Right cardiac atrium (tissue), 5 donors: ENCODE data around the gene FAM222A. TPM values are rescaled to one million over a fixed set of nuclear protein-coding genes. Genes with fewer than 3 reads are reported as not detected.

Experiments used
- ATAC-seq, 2 donors: fragments of 200-7000 bp; cut with Tn5 transposase; one replicate each; pipeline versions ENCODE4 v1.8.0 to v1.9.1; 2020; ENCODE audit warnings: moderate library complexity in 2 of 2, mild to moderate bottlenecking in 1 of 2
- DNase-seq, 3 donors: peaks; one replicate each; pipeline ENCODE4 v3.0.0-alpha.2; 2020
- H3K27ac ChIP-seq: one replicate; pipeline ENCODE4 v1.5.1; 2013; ENCODE audit warnings: mild to moderate bottlenecking, low read length, control low read depth, moderate library complexity
- H3K27me3 ChIP-seq: one replicate; pipeline ENCODE4 v1.6.1; 2013; ENCODE audit not compliant: control insufficient read depth, insufficient read depth
- H3K4me1 ChIP-seq: one replicate; pipeline ENCODE4 v1.6.1; 2013; ENCODE audit warnings: low read length; ENCODE audit not compliant: control insufficient read depth, insufficient read depth
- H3K4me3 ChIP-seq: one replicate; pipeline ENCODE4 v1.5.1; 2013; ENCODE audit warnings: low read length, control low read depth
- H3K9me3 ChIP-seq: one replicate; pipeline ENCODE4 v1.6.1; 2013; ENCODE audit warnings: low read length; ENCODE audit not compliant: control insufficient read depth
- WGBS: extraction: QIAGEN DNeasy Blood & Tissue Kit; methylation state at CpG from one replicate; pipeline ENCODE4 v1.1.7; 2013; 5-methylcytosine and 5-hydroxymethylcytosine counted together
- intact Hi-C, 4 donors: fragments of 100-400 bp; cut with DNase I; formaldehyde crosslinking; loops; one replicate each; pipeline versions ENCODE4 v1.11.0 to v1.14.0; 2022 to 2023
- polyA plus RNA-seq: library from polyadenylated mRNA; stranded (reverse); fragments of 200-250 nt; gene quantifications from one replicate; pipeline ENCODE4 v1.2.3, GENCODE V29; 2013
- total RNA-seq, 4 donors: library from RNA; stranded (reverse); fragmentation: NEBNext Ultra II Directional; extraction: Animal tissue kit (Norgen Biotek cat#: 25700); gene quantifications; one replicate each; pipeline ENCODE4 v1.2.1, GENCODE V29; 2021
- donor health status: healthy with polysubstance abuse.
- donor health status: DM: no; HTN: yes; CAD: no.
- donor health status: DM: no; HTN: no; CAD: no.
- donor health status: DM: no; HTN: yes; CAD: no; lungs with severe emphysema.
- donor health status: DM: yes; HTN: yes; CAD: no.

Gene FAM222A
- total and polyA plus RNA-seq, 5 donors: 9.3 to 16.4 (median 10.6) TPM

DNA sequence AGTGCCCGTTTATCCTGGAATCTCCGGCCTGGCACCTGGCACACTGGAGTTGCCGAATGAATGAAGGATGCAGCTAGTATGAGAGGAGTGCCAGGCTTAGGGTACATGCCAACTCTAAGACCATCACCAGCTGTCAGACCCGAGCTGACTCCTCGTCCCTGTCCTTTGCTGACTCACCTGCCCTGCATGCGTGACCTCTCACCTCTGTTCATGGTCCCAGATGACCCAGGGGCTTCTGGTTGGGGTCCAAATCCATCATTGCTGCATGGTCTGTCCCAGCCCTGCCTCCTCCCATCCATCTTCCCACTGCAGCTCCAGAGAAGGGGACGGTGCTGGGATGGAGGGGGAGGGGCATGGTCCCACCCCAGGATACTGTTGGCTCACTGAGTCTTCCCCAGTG, 9.9 kb upstream of the FAM222A start:
- Histone ChIP-seq H3K4me1 (no peaks in the 10 kb centered on the region), H3K27me3 (no peaks in the 10 kb centered on the region), H3K27ac (no peak overlapping the region), H3K4me3 (no peak overlapping the region), H3K9me3 (no peaks in the 10 kb centered on the region)
- ATAC-seq (no peak), DNase-seq (no peak)
- 61% methylated on average over 7 of the region's 7 CpGs for WGBS
- intact Hi-C loops: no loop called here

DNA sequence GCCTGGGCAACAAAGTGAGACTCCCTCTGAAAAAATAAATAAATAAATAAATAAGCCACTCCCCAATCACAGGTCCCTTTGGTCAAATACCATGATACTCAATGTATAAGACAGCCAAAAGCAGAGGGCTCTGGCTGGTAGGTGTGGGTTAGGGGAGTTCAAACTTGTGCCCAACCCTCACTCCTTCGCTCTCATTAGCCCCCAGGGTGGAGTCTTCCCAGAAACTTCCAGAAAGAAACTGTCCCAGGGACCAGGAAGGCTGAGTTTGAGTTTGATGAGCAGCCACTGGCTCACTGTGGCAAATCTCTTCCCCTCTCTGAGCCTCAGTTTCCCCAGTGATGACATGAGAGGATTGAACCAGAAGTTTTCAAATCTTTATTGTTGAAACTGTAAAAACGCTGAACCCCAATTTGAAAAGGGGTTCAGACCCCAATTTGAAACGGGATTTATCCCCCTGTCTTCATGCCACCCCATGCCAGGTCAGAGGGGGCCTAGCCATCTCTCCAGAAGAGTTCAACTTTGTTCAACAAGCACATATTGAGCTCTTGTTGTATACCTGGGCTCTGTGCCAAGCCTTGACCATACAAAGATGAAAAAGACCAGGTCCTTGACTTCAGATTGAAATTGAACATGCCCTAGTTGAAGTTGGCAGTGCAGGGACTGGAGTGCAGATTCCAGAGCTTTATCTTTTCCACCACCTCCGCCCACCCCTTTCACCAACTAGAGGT, 9.1 kb upstream of the FAM222A start:
- Histone ChIP-seq H3K9me3 (no peaks in the 10 kb centered on the region), H3K4me3 (no peak overlapping the region), H3K4me1 (no peaks in the 10 kb centered on the region), H3K27me3 (no peaks in the 10 kb centered on the region), H3K27ac (no peak overlapping the region)
- 80% methylated on average over 4 of the region's 4 CpGs for WGBS
- no peak for DNase-seq
- intact Hi-C loops: no loop called here
- ATAC-seq: no peak

DNA sequence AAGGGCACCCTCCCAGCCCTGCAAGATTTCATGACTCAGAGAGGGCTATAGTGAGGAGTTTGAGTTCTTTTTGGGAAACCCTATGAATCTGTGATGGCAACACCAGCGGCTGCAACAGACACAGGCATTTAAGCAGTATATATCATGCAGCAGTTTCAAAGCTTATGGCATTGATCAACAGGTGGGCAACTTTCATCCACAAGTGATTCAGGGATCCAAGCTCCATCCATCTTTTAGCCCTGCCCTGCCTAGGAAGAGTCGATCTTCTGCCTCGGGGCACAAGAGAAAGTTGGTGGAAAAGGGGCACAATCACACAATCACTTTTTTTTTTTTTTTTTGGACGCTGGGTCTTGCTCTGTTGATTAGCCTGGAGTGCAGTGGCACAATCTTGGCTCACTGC, 8.3 kb upstream of the FAM222A start:
- no peak for DNase-seq
- intact Hi-C loops: no loop called here
- no peaks in the 10 kb centered on the region for H3K27me3 ChIP-seq
- 86% methylated on average over 4 of the region's 4 CpGs for WGBS
- no peak for ATAC-seq
- no peak overlapping the region for H3K4me3 ChIP-seq
- H3K9me3 ChIP-seq: no peaks in the 10 kb centered on the region
- H3K4me1 ChIP-seq: no peaks in the 10 kb centered on the region
- no peak overlapping the region for H3K27ac ChIP-seq

DNA sequence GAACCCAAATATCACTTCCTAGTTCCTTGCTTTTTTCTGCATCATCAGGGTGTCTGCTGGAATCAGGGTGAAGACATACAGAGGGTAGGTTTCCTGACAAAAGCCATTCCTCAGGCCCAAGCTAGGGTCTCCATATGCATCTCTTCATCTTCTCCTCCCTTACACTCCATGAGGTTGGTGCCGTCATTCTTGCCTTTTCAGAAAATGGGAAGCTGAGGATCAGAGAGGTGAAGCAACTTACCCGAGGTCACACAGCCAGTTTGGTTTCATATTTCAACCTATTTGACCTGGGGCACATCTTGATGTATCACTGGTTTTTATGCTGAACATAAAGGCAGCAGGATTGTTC, 7.3 kb upstream of the FAM222A start:
- Histone ChIP-seq H3K9me3 (no peaks in the 10 kb centered on the region), H3K4me3 (no peak overlapping the region), H3K27ac (no peak overlapping the region), H3K4me1 (no peaks in the 10 kb centered on the region), H3K27me3 (no peaks in the 10 kb centered on the region)
- DNase-seq (no peak), ATAC-seq (no peak)
- WGBS: 81% methylated on average over 2 of the region's 2 CpGs
- intact Hi-C loops: no loop called here

DNA sequence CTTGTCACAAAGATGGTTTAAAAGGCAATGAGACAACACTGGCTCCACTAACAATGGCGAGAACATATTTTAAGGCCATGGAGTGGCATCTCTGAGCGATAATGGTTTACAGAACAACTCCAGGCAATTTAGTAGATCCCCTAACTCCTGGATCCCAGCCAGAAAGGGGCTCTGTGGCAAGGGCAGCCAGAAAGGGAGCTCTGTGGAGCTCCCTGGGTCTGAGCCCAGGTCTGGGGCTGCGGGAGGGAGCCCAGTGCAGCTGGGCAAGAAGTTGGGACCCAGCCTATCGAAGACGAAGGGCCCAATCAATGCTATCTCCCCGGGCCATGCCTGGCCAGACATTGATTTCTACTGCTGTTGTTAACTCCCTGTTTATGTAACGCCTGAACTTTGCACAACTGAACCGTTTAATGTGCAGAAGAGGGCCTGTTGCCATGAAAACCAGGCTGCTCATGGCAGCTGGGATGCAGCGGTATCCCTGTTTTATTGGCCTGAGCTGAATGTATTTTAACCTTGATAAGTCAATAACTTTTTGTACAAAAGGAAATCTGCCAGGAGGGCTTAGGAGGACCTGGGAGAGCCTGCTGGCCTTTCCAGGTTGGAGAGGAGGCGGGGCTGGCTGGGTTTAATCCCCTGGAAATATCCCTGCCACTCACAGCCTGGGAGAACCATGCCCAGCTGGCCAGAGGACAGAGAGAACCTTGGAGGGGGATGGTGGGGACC, 6.7 kb upstream of the FAM222A start:
- intact Hi-C loops: no loop called here
- ATAC-seq: no peak
- DNase-seq: no peak
- Histone ChIP-seq H3K4me1 (peaks cover 1% of the 10 kb centered on the region), H3K9me3 (no peaks in the 10 kb centered on the region), H3K4me3 (no peak overlapping the region), H3K27me3 (no peaks in the 10 kb centered on the region), H3K27ac (no peak overlapping the region)
- 63% methylated on average over 10 of the region's 10 CpGs for WGBS

DNA sequence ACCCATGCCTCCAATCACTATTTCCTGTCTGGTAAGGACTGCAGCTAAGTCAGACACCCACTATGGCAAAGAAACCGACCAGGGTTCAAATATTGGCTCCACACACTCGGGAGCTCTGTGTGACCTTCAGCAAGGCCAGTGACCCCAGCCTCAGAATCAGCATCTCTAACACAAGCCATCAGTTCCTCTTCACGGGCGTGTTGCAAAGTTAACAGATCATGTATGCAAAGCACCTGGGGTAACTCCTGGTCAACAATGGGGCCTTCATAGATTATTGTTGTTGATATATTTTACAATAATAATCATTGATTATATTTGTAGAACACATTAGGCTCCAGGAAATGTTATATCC, 6.2 kb upstream of the FAM222A start:
- intact Hi-C loops: no loop called here
- WGBS: 71% methylated on average over 4 of the region's 4 CpGs

DNA sequence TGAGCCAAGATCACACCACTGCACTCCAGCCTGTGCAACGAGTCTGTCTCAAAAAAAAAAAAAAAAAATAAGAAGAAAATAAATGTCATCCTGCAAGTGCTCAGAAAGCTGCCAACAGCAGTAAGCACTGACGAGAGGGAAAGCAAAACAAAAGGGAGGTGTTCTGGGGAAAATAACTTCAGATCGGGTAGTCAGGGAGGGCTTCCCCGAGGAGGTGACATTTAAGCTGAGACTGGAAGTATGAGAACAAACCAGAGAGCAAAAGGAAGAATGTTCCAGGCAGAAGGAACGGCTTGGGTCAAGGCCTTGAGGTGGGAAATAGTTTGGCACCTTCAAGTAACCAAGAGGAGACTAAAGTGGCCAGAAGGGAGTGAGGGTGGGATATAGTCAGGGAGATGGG, 4.7 kb upstream of the FAM222A start:
- H3K4me3 ChIP-seq: no peak overlapping the region

More for the DNA sequence above, 6.2 kb upstream of the FAM222A start:
- Histone ChIP-seq H3K9me3 (no peaks in the 10 kb centered on the region), H3K27ac (no peak overlapping the region), H3K27me3 (no peaks in the 10 kb centered on the region), H3K4me3 (no peak overlapping the region), H3K4me1 (peaks cover 2% of the 10 kb centered on the region)
- no peak for DNase-seq
- ATAC-seq: no peak

DNA sequence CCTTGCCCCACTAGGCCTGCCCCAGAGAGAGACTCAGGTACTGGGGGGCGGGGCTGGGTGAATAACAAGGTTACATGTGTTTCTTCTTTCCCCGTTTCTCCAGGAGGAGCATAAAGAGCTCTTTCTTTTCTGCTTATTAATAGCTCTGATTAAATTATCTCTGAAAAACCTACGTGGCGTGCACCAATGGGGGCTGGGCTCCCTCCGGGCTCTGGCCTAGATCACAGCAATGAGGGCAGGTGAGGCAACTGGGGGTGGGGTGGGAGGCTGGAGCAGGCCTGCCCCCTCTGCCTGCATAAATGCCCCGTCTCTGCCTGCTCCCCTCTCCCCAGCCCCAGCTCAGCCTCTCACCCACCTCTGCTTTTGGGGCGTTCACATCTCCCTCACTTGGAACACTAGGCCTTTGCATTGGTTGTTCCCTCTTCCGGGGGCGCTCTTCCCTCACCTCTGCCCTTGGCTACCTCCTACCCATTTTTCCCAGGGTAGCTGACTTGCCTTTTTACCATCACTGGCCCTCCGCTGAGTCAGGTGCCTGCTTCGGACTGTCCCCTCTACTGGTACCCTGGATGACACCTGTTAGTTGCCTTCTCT, 4.1 kb upstream of the FAM222A start:
- H3K27me3 ChIP-seq: no peaks in the 10 kb centered on the region
- H3K4me3 ChIP-seq: no peak overlapping the region
- WGBS: 78% methylated on average over 11 of the region's 11 CpGs
- DNase-seq (no peak), ATAC-seq (no peak)
- peaks cover 2% of the 10 kb centered on the region for H3K4me1 ChIP-seq
- H3K9me3 ChIP-seq: no peaks in the 10 kb centered on the region
- no peak overlapping the region for H3K27ac ChIP-seq
- intact Hi-C loops: no loop called here

More for the DNA sequence above, 4.7 kb upstream of the FAM222A start:
- 65% methylated on average over 5 of the region's 5 CpGs for WGBS
- H3K9me3 ChIP-seq: no peaks in the 10 kb centered on the region
- H3K27ac ChIP-seq: no peak overlapping the region
- DNase-seq (no peak), ATAC-seq (no peak)
- intact Hi-C loops: no loop called here
- no peaks in the 10 kb centered on the region for H3K27me3 ChIP-seq
- H3K4me1 ChIP-seq: peaks cover 2% of the 10 kb centered on the region

DNA sequence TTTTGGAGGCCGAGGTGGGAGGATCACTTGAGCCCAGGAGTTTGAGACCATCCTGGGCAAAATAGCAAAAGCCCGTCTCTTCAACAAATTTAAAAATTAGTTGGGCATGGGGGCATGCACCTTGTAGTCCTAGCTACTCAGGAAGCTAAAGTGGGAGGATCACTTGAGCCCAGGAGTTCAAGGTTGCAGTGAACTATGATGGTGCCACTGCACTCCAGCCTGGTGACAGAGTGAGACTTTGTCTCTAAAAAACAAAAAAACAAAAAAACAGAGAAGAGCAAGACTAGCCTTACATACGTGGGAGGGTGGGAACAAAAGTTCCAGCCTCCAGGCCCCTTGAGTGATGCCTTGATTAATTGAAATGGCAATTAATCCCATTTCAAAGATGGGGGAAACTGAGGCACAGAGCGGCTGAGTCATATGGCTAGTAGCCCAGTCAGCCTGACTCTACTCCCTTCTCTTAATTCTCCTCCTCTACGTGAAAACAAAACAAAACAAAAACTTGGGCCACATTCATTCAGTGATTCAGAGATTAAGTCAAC, 3.3 kb upstream of the FAM222A start:
- DNase-seq (no peak), ATAC-seq (no peak)
- Histone ChIP-seq H3K4me3 (no peak overlapping the region), H3K27me3 (no peaks in the 10 kb centered on the region), H3K9me3 (no peaks in the 10 kb centered on the region), H3K27ac (no peak overlapping the region), H3K4me1 (peaks cover 2% of the 10 kb centered on the region)
- 81% methylated on average over 5 of the region's 5 CpGs for WGBS
- intact Hi-C loops: loop anchor here in 2 of 4 donors (10.0 kb wide), 2 partner anchors 65 to 105 kb away; no protein-coding TSS in a partner anchor

DNA sequence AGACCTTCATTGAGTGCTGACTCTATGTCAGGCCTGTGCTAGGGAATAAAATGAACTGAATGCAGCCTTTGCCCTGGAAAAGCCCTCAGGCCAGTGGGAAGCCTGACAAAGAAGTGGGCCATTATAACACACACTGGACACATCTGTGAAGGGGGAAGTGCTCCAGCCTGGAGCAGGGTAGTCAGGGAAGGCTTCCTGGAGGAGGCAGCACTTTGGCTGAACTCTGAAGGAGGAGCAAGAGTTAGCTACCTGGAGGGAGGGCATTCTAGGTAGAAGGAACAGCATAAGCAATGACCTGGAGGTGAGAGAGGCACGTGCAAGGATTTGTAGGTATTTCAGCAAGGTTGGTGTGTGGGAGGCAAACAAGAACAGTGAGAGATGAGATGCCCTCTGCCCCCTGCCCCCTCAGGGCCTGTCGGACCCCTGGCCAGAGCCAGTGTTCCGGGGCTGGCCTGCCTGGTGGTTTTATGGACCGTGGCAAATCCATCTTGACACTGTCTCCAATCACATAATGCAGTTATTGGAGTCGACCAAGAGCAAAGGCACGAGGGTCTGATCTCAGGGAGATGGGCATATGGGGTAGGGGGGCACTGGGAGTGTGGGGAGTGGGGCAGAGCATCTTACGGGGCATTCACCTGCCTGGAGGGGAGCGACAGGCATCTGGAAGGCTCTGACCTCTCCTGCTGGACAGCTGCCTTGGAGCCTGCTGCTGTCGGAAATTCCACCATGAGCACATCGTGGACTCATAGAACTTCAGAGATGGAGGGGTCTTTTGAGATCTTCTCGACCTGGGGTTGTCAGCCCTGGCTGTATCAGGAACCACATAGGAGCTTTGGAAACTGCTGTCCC, 2.7 kb upstream of the FAM222A start:
- Histone ChIP-seq H3K27me3 (no peaks in the 10 kb centered on the region), H3K27ac (no peak overlapping the region), H3K4me1 (peaks cover 2% of the 10 kb centered on the region), H3K9me3 (no peaks in the 10 kb centered on the region), H3K4me3 (no peak overlapping the region)
- ATAC-seq (no peak), DNase-seq (peak in 1 of 3 donors; percentile 36)
- WGBS: 59% methylated on average over 11 of the region's 11 CpGs
- intact Hi-C loops: loop anchor here in 2 of 4 donors (10.0 kb wide), 2 partner anchors 64 to 106 kb away; no protein-coding TSS in a partner anchor
